Activated CD4-positive, alpha-beta T cell treated with anti-CD3 and anti-CD28 coated beads for 48 hours (primary cell): ENCODE results near the gene HDDC3.
A peak's percentile ranks its signal among the peaks of the same experiment; 100 is the strongest.

Experiments used
- DNase-seq: peaks from one replicate; pipeline ENCODE4 v3.0.0-alpha.2; 2020

Gene HDDC3

GRCh38 chr15:90953947-90954711, 21.8 kb upstream of the HDDC3 start:
- DNase-seq = no peak

- DNase-seq = no peak
Observed at GRCh38 chr15:90952901-90953677, 20.7 kb upstream of the HDDC3 start.

GRCh38 chr15:90950676-90951075, 18.3 kb upstream of the HDDC3 start:
- DNase-seq = no peak

GRCh38 chr15:90949979-90950675, 17.8 kb upstream of the HDDC3 start:
- DNase-seq = no peak

- DNase-seq = no peak
Observed at GRCh38 chr15:90948506-90948905, 16.2 kb upstream of the HDDC3 start.

DNA sequence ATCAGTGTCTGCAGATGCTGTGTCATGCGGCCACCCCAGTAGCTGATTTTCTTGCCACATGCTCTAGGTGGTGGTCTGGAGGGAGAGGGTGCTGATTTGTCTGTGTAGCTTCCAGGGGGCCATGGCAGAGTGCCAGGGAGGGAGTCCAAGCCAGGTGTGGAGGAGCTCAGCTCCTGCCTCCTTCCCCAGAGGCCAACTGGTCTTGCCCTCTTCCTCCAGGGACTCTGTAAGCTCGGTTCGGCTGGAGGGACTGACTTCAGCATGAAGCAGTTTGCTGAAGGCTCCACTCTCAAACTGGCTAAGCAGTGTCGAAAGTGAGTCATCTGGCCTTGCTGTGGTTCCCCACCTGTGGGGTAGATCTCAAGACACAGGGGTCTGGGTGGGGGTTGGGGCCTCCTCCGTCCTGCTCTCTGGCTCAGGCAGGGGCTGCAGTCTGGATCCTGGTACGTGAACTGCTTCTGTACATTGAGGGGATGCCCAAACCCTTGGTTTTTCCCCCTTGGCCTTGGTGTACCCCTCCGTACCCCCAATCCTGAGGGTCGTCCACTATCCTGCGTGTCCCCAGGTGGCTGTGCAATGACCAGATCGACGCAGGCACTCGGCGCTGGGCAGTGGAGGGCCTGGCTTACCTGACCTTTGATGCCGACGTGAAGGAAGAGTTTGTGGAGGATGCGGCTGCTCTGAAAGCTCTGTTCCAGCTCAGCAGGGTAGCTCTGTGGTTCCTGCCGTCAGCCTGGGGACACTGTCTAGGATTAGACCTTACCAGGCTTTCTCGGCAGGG, 15.4 kb upstream of the HDDC3 start:
- no peak for DNase-seq

DNA sequence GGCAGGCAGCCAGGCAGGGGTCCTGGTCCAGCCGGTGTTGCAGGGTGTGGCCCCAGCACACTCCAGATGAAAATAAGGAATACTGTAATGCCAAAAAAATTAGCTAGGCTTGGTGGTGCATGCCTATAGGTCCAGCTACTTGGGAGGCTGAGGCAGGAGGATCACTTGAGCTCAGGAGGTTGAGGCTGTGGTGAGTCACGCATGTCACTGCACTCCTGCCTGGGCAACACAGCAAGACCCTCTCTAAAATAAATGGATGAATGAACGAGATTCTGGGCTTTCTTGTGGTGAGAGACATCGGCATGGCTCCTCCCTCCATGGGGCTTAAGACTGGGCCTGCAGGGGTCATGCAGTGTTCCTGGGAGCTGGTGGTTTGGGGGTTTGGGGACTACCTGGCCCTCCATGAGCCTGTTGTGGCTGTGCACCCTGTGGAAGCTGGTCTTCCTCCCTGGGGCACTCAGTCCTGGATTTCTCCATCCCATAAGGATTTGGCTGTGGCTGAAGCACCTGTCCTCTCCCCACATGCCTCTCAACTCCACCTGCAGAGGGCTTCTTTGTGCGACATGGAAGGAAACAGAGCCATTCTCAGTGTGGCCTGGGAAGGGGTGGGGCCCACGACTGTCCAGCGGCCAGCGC, 14.7 kb upstream of the HDDC3 start:
- DNase-seq = no peak

DNA sequence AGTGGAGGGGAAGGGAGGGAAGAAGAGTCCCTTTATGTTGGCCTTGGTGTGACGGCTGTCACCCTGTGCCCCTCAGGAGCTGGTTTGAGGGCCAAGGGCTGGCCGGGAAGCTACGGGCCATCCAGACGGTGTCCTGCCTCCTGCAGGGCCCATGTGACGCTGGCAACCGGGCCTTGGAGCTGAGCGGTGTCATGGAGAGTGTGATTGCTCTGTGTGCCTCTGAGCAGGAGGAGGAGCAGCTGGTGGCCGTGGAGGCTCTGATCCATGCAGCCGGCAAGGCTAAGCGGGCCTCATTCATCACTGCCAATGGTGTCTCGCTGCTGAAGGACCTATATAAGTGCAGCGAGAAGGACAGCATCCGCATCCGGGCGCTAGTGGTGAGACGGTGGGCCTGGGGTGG, 14.2 kb upstream of the HDDC3 start:
- DNase-seq = no peak

GRCh38 chr15:90945091-90945490, 12.7 kb upstream of the HDDC3 start:
- DNase-seq = no peak

DNA sequence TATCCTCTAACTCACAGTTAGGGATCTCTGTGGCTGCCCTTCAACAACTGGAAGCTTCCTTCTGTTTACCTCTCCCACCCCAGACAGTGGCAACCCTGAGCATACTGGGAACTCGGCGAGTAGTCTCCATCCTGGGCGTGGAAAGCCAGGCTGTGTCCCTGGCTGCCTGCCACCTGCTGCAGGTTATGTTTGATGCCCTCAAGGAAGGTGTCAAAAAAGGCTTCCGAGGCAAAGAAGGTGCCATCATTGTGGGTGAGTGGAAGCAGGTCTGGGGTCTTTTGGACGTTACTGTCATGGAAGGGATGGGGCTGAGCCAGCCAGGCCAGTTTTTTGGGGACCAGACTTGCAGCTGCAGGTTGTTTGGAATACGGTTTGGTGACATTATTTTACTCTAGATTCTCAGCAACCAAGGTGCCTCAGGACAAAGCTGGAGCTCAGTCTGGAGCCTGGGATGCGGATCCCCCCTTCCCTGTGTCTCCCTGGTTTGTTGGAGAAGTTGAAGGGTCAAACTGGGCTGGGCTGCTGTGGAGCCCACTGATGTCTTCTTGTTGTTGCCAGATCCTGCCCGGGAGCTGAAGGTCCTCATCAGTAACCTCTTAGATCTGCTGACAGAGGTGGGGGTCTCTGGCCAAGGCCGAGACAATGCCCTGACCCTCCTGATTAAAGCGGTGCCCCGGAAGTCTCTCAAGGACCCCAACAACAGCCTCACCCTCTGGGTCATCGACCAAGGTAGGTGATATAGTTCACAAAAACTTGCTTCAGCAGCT, 10.2 kb upstream of the HDDC3 start:
- no peak for DNase-seq

- DNase-seq = no peak
Observed at GRCh38 chr15:90941038-90941437, 8.7 kb upstream of the HDDC3 start.

GRCh38 chr15:90939756-90940155, 7.4 kb upstream of the HDDC3 start:
- no peak for DNase-seq

GRCh38 chr15:90938261-90938660, 5.9 kb upstream of the HDDC3 start:
- DNase-seq = no peak

DNA sequence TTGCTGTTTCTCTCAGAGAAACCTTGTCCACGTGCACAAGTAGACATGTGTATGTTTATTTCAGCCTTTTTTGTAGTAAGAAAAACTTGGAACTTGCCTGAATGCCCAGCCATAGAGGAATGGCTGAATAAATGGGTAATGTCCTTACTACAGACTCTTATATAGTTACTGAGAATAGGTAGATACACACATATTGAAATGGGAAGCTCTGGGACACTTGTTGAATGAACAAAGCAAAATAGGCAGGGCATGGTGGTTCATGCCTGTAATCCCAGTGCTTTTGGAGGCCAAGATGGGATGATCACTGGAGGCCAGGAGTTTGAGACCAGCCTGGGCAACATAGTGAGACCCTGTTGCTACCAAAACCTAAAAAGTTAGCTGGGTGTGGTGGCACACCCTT, 4.5 kb upstream of the HDDC3 start:
- DNase-seq = no peak

GRCh38 chr15:90934949-90935751, 2.8 kb upstream of the HDDC3 start, which contains the start of gene UNC45A:
TSS of gene UNC45A (plus strand) at chr15:90935285. CDS start at chr15:90935325, 40 bp downstream.
- DNase-seq = peak; percentile 98

DNA sequence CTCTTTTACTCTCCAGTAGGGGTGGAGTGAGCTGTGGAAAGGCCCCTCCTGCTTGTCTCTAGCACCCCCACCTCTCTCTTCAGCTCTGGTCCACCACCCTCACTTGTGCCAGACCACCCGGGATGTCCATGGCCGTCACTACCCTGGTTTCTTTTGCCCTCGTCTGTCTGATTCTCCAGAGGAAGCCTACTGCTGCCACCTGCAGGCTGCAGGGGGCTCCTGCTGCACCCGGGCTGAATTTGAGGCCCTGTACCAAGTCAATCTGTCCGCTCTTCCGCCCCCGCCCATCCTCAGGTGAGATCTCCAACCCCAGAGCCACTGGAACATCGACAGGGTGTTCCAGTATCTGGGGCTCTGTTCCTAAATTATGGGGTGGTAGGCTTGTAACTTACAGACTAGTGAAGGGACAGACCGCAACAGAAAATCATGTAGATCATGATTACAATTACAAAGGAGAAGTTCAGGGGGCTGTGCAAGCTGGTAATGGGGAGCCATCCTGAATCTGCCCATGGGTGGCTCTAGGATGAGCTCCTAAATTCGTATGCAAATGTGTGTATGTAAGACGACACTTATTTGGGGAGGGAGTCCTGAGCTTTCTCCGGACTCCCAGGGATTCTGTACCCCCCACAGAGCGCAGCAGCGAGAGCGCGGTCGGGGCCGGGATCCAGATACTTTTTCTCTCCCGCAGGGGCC, 2.1 kb upstream of the HDDC3 start:
- DNase-seq = peak; percentile 94

DNA sequence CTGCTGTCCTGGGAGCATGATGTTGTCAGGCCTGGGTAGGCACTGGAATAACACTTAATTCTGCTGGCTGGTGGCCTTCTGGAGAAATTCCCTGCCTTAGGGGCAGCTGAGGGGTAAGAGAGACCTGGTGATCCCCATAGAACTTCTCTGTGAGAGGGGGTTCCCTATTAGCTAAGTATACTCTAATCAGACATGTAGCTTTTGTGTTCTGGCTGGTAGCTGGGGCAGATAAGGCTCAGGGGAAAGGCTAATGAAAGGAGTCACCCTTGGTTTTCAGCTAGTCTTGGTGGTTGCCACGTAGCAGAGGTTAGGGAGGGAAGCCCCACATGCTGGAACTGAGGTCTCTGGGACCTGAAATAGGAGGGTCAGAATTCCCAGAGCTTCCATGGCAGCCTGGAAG, 952 bp upstream of the HDDC3 start:
- DNase-seq = no peak

- no peak for DNase-seq
Observed at GRCh38 chr15:90932660-90932991, 277 bp upstream of the HDDC3 start.

DNA sequence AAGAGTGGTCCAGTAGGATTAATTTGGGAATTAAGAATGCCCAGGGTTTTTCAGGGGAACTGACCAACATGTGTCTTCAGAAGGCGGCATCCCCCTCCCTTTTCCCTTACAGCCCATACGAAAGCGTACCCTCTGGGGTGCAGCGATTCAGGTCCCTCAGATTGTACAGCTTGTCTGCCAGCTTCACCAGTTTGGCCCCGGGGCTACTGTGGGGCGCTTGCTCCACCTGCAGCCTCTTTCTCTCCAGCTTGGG, 848 bp downstream of the HDDC3 start:
- DNase-seq = no peak

- peak; percentile 17 for DNase-seq
Observed at GRCh38 chr15:90930861-90931574, 1.3 kb downstream of the HDDC3 start.
